ENCODE results near the gene TNNT3.

TNNT3 gene

DNA sequence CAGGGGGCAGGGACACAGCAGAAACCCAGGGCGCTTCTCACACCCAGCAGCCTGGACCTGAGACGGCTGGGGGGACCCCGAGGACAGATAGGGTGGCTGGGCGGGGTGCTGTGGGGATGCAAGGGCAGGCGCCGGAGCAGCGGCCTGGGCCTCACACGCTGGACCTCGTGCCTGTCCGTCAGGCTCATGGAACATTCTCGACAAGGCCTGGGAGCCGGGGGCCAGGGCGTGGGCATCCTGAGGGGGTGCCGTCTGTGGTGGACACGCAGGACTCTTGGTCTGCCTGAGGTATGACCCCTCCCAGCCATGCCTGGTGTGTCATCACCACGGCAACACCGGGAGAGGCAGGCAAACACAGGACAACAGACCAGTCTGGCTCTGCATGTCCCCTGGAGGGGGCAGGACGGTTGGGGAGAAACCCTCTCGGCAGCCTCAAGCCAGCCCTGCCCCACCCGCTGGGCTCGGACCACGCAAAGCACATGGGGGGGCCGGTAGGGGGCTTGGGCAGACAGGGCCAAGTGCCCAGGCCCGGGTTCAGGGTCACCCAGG lies 49.0 kb downstream of the TNNT3 start:
- DNase-seq, result no peak
- in situ Hi-C loops (cut with HindIII; ENCODE audit: low pct_ligation_motif_present, low pct_unique_long_range_greater_than_20kb, low sequenced_read_pairs), result no loop called here

DNA sequence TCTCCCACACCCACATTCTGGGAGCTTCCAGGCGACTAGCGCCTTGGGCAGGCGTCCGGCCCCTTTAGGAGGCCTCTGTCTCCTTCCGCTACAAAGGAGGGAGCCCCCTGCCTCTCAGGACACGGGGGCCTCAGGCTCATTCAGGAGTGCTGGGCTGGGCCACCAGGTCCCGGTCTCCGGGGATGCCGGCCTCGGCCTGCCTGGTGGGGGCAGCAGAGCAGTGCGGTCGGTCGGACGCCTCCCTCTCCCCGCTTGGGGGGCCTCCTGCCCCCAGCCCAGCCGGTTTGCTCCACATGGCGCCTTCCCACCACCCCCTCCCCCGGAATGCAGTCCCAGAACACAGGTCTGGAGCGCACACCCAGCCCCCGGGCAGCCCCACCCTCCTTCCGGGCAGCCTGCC lies 49.5 kb downstream of the TNNT3 start:
- no peak for DNase-seq
- in situ Hi-C loops (cut with HindIII; ENCODE audit: low pct_ligation_motif_present, low pct_unique_long_range_greater_than_20kb, low sequenced_read_pairs), result no loop called here

DNA sequence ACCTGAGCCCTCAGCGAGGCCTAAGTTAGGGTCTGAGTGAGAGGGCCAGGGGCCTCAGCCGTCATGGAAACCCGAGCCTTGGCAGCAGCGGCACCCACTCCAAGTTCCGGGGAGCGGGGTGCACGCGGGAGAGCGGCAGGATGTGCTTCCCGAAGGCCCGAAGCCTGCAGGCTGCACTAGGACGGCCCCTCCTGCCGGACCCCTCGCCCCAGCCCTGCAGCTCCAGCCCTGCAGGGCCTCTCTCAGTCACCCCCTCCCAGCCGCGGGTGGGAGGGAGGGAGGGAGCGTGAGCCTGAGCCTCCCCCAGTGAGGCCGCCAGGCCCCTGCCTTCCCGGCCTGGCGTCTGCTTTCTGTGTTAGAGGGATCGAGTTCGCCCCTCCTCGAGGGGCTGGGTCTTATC lies 50.3 kb downstream of the TNNT3 start:
- in situ Hi-C loops (cut with HindIII; ENCODE audit: low pct_ligation_motif_present, low pct_unique_long_range_greater_than_20kb, low sequenced_read_pairs), result no loop called here

DNA sequence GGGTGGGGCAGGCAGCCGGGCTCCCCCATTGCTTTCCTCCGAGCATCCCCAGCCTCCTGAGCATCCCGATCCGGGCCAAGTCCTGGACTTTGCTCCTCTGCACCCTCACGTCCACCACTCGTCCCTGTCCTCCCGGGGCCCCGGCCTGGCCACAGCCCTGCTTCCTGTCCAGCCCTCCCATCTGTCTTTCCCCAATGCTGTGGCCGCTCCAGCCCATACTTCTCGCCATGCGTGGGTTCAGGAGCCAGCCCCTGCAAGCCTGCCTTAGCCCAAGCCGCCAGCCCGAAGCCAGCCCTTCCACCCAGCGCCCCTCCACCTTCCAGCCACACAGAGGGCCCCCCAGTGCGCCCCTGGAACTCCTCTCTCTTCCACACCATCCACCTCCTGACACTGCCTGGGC lies 51.5 kb downstream of the TNNT3 start:
- in situ Hi-C loops (cut with HindIII; ENCODE audit: low pct_ligation_motif_present, low pct_unique_long_range_greater_than_20kb, low sequenced_read_pairs), result no loop called here
- no peak for DNase-seq

More for the DNA sequence above, 50.3 kb downstream of the TNNT3 start:
- DNase-seq, result no peak

DNA sequence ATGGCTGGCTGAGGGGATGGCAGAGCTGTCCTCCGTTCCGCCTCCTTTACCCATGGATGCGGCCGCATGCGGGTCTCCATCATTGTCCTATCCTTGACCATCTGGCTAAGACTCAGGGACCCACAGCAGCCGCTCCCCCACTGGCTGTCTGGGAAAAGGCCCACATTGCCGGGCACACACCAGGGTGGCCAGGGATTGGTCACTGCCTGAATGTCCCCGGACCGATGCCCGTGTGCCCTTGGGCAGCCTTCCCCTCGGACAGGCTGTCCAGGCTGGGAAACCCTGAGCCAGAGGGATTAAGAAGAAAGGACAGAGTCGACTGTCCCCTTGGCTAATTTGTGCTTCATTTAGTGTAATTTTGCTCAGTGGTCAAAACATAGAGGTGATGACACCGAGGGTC lies 55.7 kb downstream of the TNNT3 start:
- in situ Hi-C loops (cut with HindIII; ENCODE audit: low pct_ligation_motif_present, low pct_unique_long_range_greater_than_20kb, low sequenced_read_pairs), result no loop called here

DNA sequence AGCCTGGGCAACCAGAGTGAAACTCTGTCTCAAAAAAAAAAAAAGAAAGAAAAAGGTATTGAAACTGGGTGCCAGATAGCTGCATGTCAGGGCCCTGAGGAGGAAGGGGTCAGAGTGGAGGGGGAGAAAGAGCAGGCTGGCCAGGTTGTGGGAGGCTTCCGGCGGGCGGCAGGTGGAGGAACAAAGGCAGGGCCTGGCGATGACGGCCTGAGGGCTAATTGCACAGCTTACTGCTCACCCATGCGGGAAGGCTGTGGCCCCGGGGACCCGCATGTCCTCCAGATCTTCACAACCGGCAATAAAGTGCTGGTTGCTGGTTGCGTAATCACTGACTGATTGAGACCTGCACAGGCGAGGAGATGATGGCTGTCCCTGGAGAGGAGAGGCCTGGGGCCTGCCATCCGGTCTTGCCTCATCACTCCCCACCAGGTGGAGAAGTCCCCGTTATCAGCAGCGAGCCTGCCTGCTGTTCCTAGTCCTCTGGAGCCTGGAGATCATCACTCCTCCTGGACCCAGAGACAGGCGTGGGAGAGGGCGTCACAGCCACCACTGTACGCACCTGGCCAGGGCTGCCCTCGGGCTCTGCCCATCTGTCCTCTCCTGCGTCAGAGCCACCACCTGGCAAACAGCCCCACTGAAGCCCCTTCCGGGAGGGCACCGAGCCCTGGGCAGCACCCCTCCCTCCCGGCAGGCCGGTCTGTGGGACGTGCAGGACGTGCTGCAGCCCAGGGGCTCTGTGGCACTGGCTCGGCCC lies 59.4 kb downstream of the TNNT3 start:
- in situ Hi-C loops (cut with HindIII; ENCODE audit: low pct_ligation_motif_present, low pct_unique_long_range_greater_than_20kb, low sequenced_read_pairs), result no loop called here
- no peak for DNase-seq

More for the DNA sequence above, 55.7 kb downstream of the TNNT3 start:
- no peak for DNase-seq

DNA sequence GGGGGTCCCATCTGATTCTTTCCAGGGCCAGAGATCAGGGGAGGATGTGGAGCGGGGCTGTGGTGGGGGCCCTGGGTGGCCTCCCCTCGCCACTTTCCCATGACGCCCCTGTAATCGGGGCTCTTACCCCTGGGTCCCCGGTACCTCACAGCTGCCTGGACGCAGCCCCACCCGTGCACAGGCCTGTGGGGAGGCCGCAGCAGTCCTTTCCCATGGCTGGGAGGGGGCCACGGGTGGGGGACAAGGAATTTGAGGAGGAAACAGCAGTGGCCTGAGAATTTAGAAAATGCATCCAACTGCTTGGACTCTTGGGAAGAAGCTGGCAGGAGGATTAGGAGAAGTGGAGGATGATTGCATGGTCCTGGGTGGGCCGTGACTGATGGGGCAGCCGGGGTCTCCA lies 60.1 kb downstream of the TNNT3 start:
- in situ Hi-C loops (cut with HindIII; ENCODE audit: low pct_ligation_motif_present, low pct_unique_long_range_greater_than_20kb, low sequenced_read_pairs), result no loop called here
- no peak for DNase-seq

DNA sequence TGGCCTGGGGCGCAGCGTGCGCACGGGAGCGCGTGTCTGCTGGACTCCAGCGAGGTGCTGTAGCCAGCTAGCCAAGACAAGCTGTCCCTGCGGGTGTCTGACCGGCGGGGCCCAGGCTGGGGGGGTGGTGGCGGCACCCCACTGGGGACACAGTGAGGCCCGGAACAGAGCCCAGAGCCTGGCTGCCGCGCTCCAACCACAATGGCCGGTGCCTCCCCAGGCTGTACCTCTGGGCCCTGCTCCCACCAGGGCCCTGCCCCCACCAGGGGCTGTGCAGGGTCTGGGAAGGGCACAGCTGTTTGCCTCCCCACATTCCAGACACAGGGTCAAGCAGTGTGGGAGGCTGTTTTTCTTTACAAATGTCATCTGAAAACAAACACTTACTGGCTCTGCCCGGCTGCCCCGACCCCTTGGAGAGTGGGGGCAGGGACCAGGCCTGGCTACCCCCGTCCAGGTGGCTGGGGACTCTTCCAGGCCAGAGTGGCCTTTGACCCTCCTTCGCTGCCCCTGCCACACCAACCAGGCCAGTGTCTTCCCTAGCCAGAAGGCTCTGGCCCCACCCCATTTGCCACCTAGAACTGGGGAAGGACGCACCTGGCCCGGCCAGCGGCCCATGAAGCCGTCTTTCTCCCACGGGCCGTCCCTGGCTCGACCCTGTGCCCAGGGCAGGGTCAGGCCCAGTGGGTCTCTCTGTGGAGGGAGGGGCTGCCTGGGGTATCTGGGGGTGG lies 63.5 kb downstream of the TNNT3 start:
- in situ Hi-C loops (cut with HindIII; ENCODE audit: low pct_ligation_motif_present, low pct_unique_long_range_greater_than_20kb, low sequenced_read_pairs), result no loop called here

DNA sequence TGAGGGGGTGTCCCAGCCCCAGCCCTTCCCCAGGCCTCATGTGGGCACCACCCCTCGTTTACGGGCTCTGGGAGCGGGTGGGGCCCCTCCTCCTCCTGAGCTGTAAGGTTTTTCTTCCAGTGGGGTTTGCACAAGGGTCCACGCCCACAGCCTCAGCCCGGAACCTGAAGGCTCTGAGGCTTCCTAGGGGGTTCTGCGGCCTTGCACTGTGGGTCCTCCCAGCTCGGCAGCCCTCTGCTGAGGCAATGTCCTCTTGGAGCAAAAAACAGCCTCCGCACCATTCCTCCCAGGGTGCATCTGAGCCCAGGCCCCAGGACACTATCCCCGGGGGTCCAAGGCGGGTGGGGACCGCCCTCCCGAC lies 64.1 kb downstream of the TNNT3 start:
- DNase-seq, result no peak
- in situ Hi-C loops (cut with HindIII; ENCODE audit: low pct_ligation_motif_present, low pct_unique_long_range_greater_than_20kb, low sequenced_read_pairs), result no loop called here

More for the DNA sequence above, 63.5 kb downstream of the TNNT3 start:
- DNase-seq, result no peak

DNA sequence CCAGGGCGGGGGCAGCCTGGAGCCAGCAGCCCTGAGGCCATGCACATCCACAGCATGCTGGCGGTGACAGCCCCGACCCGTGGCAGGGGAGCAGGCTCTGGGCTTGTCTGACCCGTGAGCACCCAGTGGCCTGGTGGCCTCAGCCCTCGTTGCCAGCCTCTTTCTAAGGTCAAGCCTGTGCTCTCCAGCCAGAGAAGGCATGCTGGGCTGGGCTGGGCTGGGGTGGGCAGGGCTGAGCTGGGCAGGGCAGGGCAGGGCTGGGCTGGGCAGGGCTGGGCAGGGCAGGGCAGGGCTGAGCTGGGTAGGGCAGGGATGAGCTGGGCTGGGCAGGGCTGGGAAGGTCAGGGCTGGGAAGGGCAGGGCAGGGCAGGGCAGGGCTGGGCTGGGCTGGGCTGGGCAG lies 67.5 kb downstream of the TNNT3 start:
- no peak for DNase-seq

DNA sequence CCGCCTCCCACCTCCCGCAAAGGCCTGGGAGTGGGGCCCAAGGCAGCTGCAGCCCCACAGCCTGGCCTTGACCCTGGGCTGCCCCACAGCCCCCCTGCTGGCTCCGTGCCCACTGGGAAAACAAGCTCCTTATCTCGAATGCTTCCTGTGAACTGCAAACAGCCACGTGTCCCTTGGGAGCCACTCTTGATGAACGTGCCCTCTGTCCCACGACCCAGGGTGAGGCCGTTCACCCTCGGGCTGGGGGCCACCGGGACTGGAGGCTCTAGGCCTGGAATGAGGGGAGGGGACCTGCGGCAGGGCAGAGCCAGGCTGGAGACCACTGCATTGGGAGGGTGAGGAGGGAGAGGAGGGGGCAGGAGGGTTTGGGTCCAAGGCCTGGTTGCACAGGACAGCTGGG lies 68.7 kb downstream of the TNNT3 start:
- in situ Hi-C loops (cut with HindIII; ENCODE audit: low pct_ligation_motif_present, low pct_unique_long_range_greater_than_20kb, low sequenced_read_pairs), result no loop called here
- DNase-seq, result no peak

More for the DNA sequence above, 67.5 kb downstream of the TNNT3 start:
- in situ Hi-C loops (cut with HindIII; ENCODE audit: low pct_ligation_motif_present, low pct_unique_long_range_greater_than_20kb, low sequenced_read_pairs), result no loop called here
